Measurements from ENCODE around the gene AGFG1.

Gene AGFG1

DNA sequence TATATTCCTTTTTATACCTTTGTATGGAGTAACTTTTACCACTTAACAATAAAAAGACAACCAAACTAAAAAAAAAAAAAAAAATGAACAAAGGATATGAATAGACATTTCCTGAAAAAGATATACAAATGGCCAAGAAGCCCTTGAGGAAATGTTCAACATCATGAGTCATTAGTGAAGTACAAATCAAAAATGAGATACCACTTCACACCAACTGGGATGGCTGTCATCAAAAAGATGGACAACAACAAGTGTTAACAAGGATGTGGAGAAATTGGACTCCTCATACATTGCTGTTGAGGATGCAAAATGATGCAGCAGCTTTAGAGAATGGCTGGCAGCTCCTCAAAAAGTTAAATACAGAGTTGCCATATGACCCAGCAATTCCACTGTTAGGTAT is 104.2 kb downstream of the AGFG1 start:
- no peak for DNase-seq (ENCODE audit: low read depth, low spot score)
- H3K4me3 ChIP-seq (ENCODE audit: low read depth, low read length) = no peak overlapping the region
- in situ Hi-C loops (cut with HindIII; ENCODE audit: low sequenced_read_pairs) = no loop called here
- TF ChIP-seq, protein P1, sequence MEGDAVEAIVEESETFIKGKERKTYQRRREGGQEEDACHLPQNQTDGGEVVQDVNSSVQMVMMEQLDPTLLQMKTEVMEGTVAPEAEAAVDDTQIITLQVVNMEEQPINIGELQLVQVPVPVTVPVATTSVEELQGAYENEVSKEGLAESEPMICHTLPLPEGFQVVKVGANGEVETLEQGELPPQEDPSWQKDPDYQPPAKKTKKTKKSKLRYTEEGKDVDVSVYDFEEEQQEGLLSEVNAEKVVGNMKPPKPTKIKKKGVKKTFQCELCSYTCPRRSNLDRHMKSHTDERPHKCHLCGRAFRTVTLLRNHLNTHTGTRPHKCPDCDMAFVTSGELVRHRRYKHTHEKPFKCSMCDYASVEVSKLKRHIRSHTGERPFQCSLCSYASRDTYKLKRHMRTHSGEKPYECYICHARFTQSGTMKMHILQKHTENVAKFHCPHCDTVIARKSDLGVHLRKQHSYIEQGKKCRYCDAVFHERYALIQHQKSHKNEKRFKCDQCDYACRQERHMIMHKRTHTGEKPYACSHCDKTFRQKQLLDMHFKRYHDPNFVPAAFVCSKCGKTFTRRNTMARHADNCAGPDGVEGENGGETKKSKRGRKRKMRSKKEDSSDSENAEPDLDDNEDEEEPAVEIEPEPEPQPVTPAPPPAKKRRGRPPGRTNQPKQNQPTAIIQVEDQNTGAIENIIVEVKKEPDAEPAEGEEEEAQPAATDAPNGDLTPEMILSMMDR (IDR thresholded peaks at IDR 0.05; ENCODE audit: low read depth, low read length) = no peak

DNA sequence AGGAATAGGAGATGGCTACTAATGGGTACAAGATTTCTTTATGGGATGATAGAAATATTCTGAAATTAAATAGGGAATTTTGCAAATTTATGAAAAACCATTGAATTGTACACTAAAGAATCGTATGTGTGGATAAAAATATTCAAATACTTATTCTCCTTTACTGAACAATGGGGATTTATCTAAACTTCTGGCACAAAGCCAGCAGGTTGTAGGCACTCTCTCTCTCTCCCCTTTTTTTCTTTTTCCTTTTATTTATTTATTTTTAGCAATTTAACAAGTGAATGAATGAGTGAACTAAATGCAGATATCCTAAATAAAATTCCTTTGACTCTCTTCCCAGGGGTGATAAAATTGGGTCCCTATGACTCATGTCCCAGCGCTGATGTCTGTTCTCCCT is 104.9 kb downstream of the AGFG1 start:
- H3K4me3 ChIP-seq (ENCODE audit: low read depth, low read length) = no peak overlapping the region
- in situ Hi-C loops (cut with HindIII; ENCODE audit: low sequenced_read_pairs) = no loop called here
- TF ChIP-seq, protein P1 (IDR thresholded peaks at IDR 0.05; ENCODE audit: low read depth, low read length) = no peak
- no peak for DNase-seq (ENCODE audit: low read depth, low spot score)

DNA sequence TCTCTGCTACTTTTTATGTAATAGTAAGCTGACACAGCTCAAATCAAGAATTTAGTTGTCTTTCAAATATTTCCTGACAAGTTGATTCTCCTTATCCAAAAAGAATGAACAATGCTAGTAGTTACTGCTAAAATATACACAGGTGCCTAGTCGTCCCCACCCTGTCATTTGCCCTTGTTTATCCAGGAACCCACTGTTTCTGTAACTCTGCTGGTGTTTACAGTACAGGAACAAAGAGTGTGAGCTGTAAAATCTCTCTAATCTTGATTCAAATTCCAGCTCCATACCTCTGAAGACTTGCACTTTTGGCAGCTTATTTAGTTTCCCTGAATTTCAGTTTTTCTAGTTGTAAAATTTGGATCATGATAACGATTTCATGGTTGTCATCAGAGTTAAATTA is 105.6 kb downstream of the AGFG1 start:
- DNase-seq (ENCODE audit: low read depth, low spot score) = no peak
- in situ Hi-C loops (cut with HindIII; ENCODE audit: low sequenced_read_pairs) = no loop called here
- TF ChIP-seq, protein P1 (IDR thresholded peaks at IDR 0.05; ENCODE audit: low read depth, low read length) = no peak
- H3K4me3 ChIP-seq (ENCODE audit: low read depth, low read length) = no peak overlapping the region

DNA sequence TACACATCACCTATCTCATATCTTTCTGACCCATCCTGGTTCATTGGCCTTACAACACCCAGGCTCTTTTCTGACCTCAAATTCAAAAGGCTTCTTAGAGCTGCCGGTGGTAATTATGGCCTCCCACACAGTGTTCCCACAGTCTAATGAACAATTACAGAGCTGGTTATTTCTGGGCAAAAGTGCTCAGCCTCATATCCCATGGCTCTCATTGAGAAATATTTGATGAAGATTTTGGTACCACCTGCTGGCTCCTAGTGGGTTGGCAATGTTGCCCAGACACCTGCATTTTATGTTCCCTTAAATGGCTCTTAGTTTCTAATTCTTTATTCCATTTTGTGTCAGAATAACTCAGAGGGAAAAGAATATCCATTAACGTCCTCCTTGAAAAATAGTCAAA is 106.7 kb downstream of the AGFG1 start:
- TF ChIP-seq, protein P1 (IDR thresholded peaks at IDR 0.05; ENCODE audit: low read depth, low read length) = no peak
- no peak for DNase-seq (ENCODE audit: low read depth, low spot score)
- no peak overlapping the region for H3K4me3 ChIP-seq (ENCODE audit: low read depth, low read length)
- in situ Hi-C loops (cut with HindIII; ENCODE audit: low sequenced_read_pairs) = no loop called here

DNA sequence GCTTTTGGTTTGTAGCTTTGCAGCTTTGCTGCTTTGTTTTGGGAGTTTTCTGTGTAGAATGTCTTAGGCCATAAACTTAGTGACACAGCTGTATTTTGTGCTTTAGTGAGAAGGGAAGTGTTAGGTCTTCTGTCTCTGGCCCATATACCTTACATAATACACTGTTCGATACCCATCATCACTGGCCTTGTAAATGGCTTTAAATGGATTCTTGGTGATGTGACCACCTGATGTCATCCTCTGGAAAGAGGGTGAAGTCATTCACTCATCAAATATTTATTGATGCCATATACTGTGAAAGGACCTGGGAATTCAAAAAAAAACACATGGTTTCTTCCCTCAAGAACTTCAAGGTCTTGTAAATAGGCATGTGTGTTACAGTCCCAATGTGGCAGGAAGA is 107.8 kb downstream of the AGFG1 start:
- DNase-seq (ENCODE audit: low read depth, low spot score) = no peak
- TF ChIP-seq, protein P1 (IDR thresholded peaks at IDR 0.05; ENCODE audit: low read depth, low read length) = no peak
- H3K4me3 ChIP-seq (ENCODE audit: low read depth, low read length) = no peak overlapping the region
- in situ Hi-C loops (cut with HindIII; ENCODE audit: low sequenced_read_pairs) = no loop called here

DNA sequence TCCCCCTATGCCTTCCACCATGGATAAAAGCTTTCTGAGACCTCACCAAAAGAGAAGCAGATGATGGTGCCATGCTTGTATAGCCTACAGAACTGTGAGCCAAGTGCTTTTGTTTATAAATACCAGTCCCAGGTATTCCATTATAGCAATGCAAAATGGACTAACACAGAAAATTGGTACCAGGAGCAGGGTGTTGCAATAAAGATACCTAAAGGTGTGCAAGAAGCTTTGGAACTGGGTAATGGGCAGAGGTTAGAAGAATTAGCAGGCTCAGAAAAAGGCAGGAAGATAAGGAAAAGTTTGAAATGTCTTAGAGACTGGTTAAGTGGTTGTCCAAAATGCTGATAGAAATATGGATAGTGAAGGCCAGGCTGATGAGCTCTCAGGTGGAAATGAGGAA is 110.4 kb downstream of the AGFG1 start:
- in situ Hi-C loops (cut with HindIII; ENCODE audit: low sequenced_read_pairs) = no loop called here
- H3K4me3 ChIP-seq (ENCODE audit: low read depth, low read length) = no peak overlapping the region
- TF ChIP-seq, protein P1 (IDR thresholded peaks at IDR 0.05; ENCODE audit: low read depth, low read length) = no peak
- no peak for DNase-seq (ENCODE audit: low read depth, low spot score)

Data from astrocyte of the spinal cord (primary cell).